ENCODE data around the gene KRTAP29-1. TPM values are rescaled to one million over a fixed set of nuclear protein-coding genes. Genes with fewer than 3 reads are reported as not detected.
"Not testable (repeated sequence)": the region's sequence is repeated elsewhere in the genome, so short reads cannot be mapped to it uniquely, and the experiment has no call there.

KRTAP29-1 gene
- total and polyA plus RNA-seq, 2 donors (not counting 1 experiment from before 2014, with no cell fraction given), result not detected

DNA sequence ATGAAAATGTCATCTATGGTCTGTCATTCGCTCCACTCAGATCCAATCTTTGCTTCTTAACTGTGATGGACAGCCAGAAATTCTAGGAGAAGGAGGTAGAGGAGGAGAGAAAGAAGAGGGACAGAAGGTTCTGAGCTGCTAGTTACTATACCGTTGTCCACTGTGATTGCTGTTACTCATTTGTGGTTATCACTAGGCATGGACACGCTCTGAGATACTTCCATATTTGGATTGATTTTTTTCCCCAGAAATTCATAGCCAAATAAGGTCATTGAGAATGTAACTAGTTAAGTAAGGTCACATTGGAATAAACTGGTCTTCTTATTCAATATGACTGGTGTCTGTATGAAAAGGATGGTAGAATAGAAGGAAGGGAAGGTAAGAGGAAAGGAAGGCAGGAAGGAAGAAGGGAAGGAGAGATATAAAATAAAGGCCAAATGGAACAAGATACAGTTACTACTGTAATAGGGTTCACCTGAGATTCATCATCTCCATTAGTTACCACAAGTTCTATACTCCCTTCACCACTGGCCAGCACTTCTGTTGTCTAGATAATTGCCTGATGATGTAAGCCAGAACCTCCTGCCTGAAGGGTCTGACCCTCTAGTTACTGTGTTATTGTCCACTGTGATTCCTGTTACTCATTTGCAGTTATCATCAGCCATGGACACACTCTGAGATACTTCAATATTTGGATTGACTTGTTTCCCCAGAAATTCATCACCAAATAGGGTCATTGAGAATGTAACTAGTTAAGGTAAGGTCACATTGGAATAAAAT lies 24.3 kb downstream of the KRTAP29-1 start:
- Histone ChIP-seq H3K9ac (ENCODE audit: insufficient read depth, low read length) (no peak overlapping the region), H3K27ac (ENCODE audit: insufficient read depth, low read length) (no peak overlapping the region), H2AFZ (ENCODE audit: low read length) (no peak overlapping the region), H3K4me1 (ENCODE audit: control insufficient read depth, extremely low read depth, insufficient read depth, low read length) (no peaks in the 10 kb centered on the region), H3K79me2 (ENCODE audit: control insufficient read depth, insufficient read depth, low read length) (no peaks in the 10 kb centered on the region), H3K36me3 (ENCODE audit: control insufficient read depth, insufficient read depth, low read length) (no peaks in the 10 kb centered on the region), H3K27me3 (ENCODE audit: control insufficient read depth, insufficient read depth, low read length) (no peaks in the 10 kb centered on the region), H3K4me2 (ENCODE audit: extremely low read depth, insufficient read depth, low read length) (no peak overlapping the region), H3K4me3 (replicated peaks in 1 of 4; ENCODE audit: control extremely low read depth in 1 of 4, insufficient read depth in 1 of 4, low read depth in 3 of 4, low read length in 4 of 4) (no peak overlapping the region), H4K20me1 (ENCODE audit: control insufficient read depth, extremely low read depth, insufficient read depth, low read length) (no peaks in the 10 kb centered on the region), H3K9me3 (ENCODE audit: control insufficient read depth, insufficient read depth, low read depth, low read length) (no peaks in the 10 kb centered on the region)
- no peak for TF ChIP-seq EZH2 (IDR thresholded peaks at IDR 0.05; ENCODE audit: low read length, missing control alignments)
- TF ChIP-seq, protein P1, sequence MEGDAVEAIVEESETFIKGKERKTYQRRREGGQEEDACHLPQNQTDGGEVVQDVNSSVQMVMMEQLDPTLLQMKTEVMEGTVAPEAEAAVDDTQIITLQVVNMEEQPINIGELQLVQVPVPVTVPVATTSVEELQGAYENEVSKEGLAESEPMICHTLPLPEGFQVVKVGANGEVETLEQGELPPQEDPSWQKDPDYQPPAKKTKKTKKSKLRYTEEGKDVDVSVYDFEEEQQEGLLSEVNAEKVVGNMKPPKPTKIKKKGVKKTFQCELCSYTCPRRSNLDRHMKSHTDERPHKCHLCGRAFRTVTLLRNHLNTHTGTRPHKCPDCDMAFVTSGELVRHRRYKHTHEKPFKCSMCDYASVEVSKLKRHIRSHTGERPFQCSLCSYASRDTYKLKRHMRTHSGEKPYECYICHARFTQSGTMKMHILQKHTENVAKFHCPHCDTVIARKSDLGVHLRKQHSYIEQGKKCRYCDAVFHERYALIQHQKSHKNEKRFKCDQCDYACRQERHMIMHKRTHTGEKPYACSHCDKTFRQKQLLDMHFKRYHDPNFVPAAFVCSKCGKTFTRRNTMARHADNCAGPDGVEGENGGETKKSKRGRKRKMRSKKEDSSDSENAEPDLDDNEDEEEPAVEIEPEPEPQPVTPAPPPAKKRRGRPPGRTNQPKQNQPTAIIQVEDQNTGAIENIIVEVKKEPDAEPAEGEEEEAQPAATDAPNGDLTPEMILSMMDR (conservative IDR thresholded peaks at IDR 0.05 in 1 of 2, IDR thresholded peaks at IDR 0.05 in 1 of 2; ENCODE audit: low read depth in 1 of 2, low read length in 2 of 2), result no peak
- no peak for DNase-seq (ENCODE audit: low read depth in 2 of 2)

DNA sequence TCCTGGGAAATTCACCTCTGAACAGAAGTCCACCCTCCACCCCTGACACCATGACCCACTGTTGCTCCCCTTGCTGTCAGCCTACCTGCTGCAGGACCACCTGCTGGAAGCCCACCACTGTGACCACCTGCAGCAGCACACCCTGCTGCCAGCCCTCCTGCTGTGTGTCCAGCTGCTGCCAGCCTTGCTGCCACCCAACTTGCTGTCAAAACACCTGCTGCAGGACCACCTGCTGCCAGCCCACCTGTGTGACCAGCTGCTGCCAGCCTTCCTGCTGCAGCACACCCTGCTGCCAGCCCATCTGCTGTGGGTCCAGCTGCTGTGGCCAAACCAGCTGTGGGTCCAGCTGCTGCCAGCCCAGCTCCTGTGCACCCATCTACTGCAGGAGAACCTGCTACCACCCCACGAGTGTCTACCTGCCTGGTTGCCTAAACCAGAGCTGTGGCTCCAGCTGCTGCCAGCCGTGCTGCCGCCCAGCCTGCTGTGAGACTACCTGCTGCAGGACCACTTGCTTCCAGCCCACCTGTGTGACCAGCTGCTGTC lies 26.9 kb downstream of the KRTAP29-1 start, which contains the start of gene KRTAP9-7:
TSS of gene KRTAP9-7 (plus strand) at position 51 of the 543 bp plus-strand sequence. CDS start at position 51, 0 bp downstream.
- not testable (repeated sequence) for H3K27ac ChIP-seq (ENCODE audit: insufficient read depth, low read length); H3K9ac ChIP-seq (ENCODE audit: insufficient read depth, low read length); H3K36me3 ChIP-seq (ENCODE audit: control insufficient read depth, insufficient read depth, low read length); DNase-seq (ENCODE audit: low read depth in 2 of 2); H3K79me2 ChIP-seq (ENCODE audit: control insufficient read depth, insufficient read depth, low read length); H3K4me3 ChIP-seq (replicated peaks in 1 of 4; ENCODE audit: control extremely low read depth in 1 of 4, insufficient read depth in 1 of 4, low read depth in 3 of 4, low read length in 4 of 4); H3K27me3 ChIP-seq (ENCODE audit: control insufficient read depth, insufficient read depth, low read length); H4K20me1 ChIP-seq (ENCODE audit: control insufficient read depth, extremely low read depth, insufficient read depth, low read length); H3K9me3 ChIP-seq (ENCODE audit: control insufficient read depth, insufficient read depth, low read depth, low read length); H3K4me1 ChIP-seq (ENCODE audit: control insufficient read depth, extremely low read depth, insufficient read depth, low read length); H2AFZ ChIP-seq (ENCODE audit: low read length); H3K4me2 ChIP-seq (ENCODE audit: extremely low read depth, insufficient read depth, low read length)

DNA sequence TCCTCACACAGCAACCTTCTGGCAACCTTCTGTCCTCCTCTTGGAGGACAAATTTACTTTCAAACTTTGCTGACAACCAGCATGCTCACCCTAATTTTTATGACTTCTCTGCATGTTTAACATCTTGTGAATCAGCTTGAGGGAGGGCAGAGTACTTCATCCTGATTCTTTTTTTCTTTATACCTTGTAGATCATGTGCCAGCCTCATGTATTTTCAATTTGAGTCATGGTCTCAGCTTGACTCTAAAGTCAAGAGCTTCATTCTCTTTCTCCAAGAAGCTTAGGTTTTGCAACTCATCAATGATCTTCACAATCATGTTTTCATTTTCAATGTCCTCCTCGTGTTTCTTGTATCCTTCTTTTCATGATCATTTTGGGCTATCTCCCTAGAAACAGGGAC lies 30.8 kb downstream of the KRTAP29-1 start:
- Histone ChIP-seq H3K27me3 (ENCODE audit: control insufficient read depth, insufficient read depth, low read length) (no peaks in the 10 kb centered on the region), H3K9me3 (ENCODE audit: control insufficient read depth, insufficient read depth, low read depth, low read length) (no peaks in the 10 kb centered on the region), H3K27ac (ENCODE audit: insufficient read depth, low read length) (no peak overlapping the region), H3K4me3 (replicated peaks in 1 of 4; ENCODE audit: control extremely low read depth in 1 of 4, insufficient read depth in 1 of 4, low read depth in 3 of 4, low read length in 4 of 4) (no peak overlapping the region), H3K79me2 (ENCODE audit: control insufficient read depth, insufficient read depth, low read length) (no peaks in the 10 kb centered on the region), H2AFZ (ENCODE audit: low read length) (no peak overlapping the region), H3K9ac (ENCODE audit: insufficient read depth, low read length) (no peak overlapping the region), H3K36me3 (ENCODE audit: control insufficient read depth, insufficient read depth, low read length) (no peaks in the 10 kb centered on the region), H3K4me2 (ENCODE audit: extremely low read depth, insufficient read depth, low read length) (no peak overlapping the region), H3K4me1 (ENCODE audit: control insufficient read depth, extremely low read depth, insufficient read depth, low read length) (no peaks in the 10 kb centered on the region), H4K20me1 (ENCODE audit: control insufficient read depth, extremely low read depth, insufficient read depth, low read length) (no peaks in the 10 kb centered on the region)
- no peak for DNase-seq (ENCODE audit: low read depth in 2 of 2)
- TF ChIP-seq EZH2 (IDR thresholded peaks at IDR 0.05; ENCODE audit: low read length, missing control alignments), result no peak
- TF ChIP-seq, protein P1 (conservative IDR thresholded peaks at IDR 0.05 in 1 of 2, IDR thresholded peaks at IDR 0.05 in 1 of 2; ENCODE audit: low read depth in 1 of 2, low read length in 2 of 2), result no peak

DNA sequence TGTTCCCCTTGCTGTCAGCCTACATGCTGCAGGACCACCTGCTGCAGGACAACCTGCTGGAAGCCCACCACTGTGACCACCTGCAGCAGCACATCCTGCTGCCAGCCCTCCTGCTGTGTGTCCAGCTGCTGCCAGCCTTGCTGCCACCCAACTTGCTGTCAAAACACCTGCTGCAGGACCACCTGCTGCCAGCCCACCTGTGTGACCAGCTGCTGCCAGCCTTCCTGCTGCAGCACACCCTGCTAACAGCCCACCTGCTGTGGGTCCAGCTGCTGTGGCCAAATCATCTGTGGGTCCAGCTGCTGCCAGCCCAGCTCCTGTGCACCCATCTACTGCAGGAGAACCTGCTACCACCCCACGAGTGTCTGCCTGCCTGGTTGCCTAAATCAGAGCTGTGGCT lies 31.3 kb downstream of the KRTAP29-1 start:
- not testable (repeated sequence) for H3K27ac ChIP-seq (ENCODE audit: insufficient read depth, low read length); H3K4me3 ChIP-seq (replicated peaks in 1 of 4; ENCODE audit: control extremely low read depth in 1 of 4, insufficient read depth in 1 of 4, low read depth in 3 of 4, low read length in 4 of 4); H3K36me3 ChIP-seq (ENCODE audit: control insufficient read depth, insufficient read depth, low read length); H4K20me1 ChIP-seq (ENCODE audit: control insufficient read depth, extremely low read depth, insufficient read depth, low read length); H3K9ac ChIP-seq (ENCODE audit: insufficient read depth, low read length); DNase-seq (ENCODE audit: low read depth in 2 of 2); H3K9me3 ChIP-seq (ENCODE audit: control insufficient read depth, insufficient read depth, low read depth, low read length); H2AFZ ChIP-seq (ENCODE audit: low read length); H3K27me3 ChIP-seq (ENCODE audit: control insufficient read depth, insufficient read depth, low read length); H3K4me1 ChIP-seq (ENCODE audit: control insufficient read depth, extremely low read depth, insufficient read depth, low read length); H3K79me2 ChIP-seq (ENCODE audit: control insufficient read depth, insufficient read depth, low read length); H3K4me2 ChIP-seq (ENCODE audit: extremely low read depth, insufficient read depth, low read length)

Measured in fibroblast of lung (primary cell).